Measurements from ENCODE around the gene NLRP12. TPM values are rescaled to one million over a fixed set of nuclear protein-coding genes. Genes with fewer than 3 reads are reported as not detected.
"Not testable (repeated sequence)": the region's sequence is repeated elsewhere in the genome, so short reads cannot be mapped to it uniquely, and the experiment has no call there.

Gene NLRP12
- total RNA-seq, 1 donor from 2014 or later = 6.8 TPM

DNA sequence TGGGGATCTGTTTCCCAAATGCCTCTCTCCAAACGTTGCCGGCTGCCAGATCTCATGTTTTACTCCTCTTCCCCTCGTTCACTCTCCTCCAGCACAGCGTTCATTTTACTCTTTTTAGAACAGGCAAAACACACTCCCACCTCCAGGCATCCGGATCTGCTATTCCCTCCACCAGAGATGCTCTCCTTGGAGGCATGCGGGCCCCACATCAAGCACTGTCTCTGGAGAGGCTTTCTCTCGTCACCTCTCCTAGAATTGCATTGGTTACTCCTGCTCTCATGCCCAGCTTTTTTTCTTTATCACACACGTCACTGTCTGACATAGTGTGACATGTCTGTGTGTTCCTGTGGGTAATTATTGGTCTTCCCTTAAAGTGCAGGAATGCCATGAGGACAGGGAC lies 23.4 kb upstream of the NLRP12 start:
- Histone ChIP-seq H3K9me3 (no peaks in the 10 kb centered on the region), H3K4me1 (peaks cover 44% of the 10 kb centered on the region), H3K4me3 (no peak overlapping the region), H3K27ac (no peak overlapping the region), H3K36me3 (no peaks in the 10 kb centered on the region), H3K27me3 (ENCODE audit: low read depth) (no peaks in the 10 kb centered on the region)
- DNase-seq = no peak
- no peak for ATAC-seq
- intact Hi-C loops (cut with DNase I) = no loop called here
- TF ChIP-seq, protein P1, sequence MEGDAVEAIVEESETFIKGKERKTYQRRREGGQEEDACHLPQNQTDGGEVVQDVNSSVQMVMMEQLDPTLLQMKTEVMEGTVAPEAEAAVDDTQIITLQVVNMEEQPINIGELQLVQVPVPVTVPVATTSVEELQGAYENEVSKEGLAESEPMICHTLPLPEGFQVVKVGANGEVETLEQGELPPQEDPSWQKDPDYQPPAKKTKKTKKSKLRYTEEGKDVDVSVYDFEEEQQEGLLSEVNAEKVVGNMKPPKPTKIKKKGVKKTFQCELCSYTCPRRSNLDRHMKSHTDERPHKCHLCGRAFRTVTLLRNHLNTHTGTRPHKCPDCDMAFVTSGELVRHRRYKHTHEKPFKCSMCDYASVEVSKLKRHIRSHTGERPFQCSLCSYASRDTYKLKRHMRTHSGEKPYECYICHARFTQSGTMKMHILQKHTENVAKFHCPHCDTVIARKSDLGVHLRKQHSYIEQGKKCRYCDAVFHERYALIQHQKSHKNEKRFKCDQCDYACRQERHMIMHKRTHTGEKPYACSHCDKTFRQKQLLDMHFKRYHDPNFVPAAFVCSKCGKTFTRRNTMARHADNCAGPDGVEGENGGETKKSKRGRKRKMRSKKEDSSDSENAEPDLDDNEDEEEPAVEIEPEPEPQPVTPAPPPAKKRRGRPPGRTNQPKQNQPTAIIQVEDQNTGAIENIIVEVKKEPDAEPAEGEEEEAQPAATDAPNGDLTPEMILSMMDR (IDR thresholded peaks at IDR 0.05) = no peak

DNA sequence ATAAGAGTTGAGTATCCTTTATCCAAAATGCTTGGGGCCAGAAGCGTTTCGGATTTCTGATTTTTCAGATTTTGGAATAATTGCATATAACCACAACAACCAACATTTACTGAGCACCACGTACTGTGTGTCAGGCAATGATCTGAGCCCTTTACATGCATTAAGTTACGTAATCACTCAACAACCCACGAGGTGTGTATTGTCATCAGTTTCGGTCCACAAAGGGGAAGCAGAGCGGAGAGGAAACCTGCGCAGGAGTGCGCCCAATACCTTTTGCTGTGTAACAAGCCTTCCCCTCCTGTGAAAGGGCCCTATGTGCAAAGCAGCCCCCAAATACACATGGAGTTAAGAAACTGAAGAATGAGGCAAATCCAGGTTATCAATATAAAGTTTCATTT lies 20.7 kb upstream of the NLRP12 start:
- ATAC-seq (peak; percentile 40), DNase-seq (peak; percentile 64)
- no peaks in the 10 kb centered on the region for H3K27me3 ChIP-seq (ENCODE audit: low read depth)
- intact Hi-C loops (cut with DNase I) = no loop called here
- no peak overlapping the region for H3K27ac ChIP-seq
- no peaks in the 10 kb centered on the region for H3K36me3 ChIP-seq
- TF ChIP-seq, protein P1 (IDR thresholded peaks at IDR 0.05) = no peak
- no peak overlapping the region for H3K4me3 ChIP-seq
- H3K4me1 ChIP-seq = peaks cover 42% of the 10 kb centered on the region
- H3K9me3 ChIP-seq = no peaks in the 10 kb centered on the region

GRCh38 chr19:53840914-53841313 lies 16.8 kb upstream of the NLRP12 start:
- ATAC-seq = peak; percentile 59 to 66
- H3K27me3 ChIP-seq (ENCODE audit: low read depth); intact Hi-C loops (cut with DNase I); H3K36me3 ChIP-seq; H3K4me3 ChIP-seq; H3K9me3 ChIP-seq; DNase-seq; H3K27ac ChIP-seq: not testable (repeated sequence)
- H3K4me1 ChIP-seq = peaks cover 21% of the 10 kb centered on the region

GRCh38 chr19:53840241-53840640 lies 16.1 kb upstream of the NLRP12 start:
- H3K27me3 ChIP-seq (ENCODE audit: low read depth); intact Hi-C loops (cut with DNase I); H3K36me3 ChIP-seq; H3K27ac ChIP-seq; ATAC-seq; H3K4me3 ChIP-seq; DNase-seq; H3K9me3 ChIP-seq: not testable (repeated sequence)
- H3K4me1 ChIP-seq = peaks cover 21% of the 10 kb centered on the region

DNA sequence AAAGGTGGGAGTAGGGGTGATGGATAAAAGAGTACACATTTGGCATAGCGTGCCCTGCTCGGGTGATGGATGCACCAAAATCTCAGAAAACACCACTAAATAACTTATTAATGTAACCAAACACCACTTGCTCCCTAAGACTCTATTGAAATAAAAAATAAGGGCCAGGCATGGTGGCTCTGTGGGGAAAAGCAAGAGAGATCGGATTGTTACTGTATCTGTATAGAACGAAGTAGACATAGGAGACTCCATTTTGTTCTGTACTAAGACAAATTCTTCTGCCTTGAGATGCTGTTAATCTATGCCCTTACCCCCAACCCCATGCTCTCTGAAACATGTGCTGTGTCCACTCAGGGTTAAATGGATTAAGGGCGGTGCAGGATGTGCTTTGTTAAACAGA lies 14.3 kb upstream of the NLRP12 start:
- intact Hi-C loops (cut with DNase I); H3K4me3 ChIP-seq; H3K36me3 ChIP-seq; DNase-seq; H3K27me3 ChIP-seq (ENCODE audit: low read depth); H3K27ac ChIP-seq; H3K9me3 ChIP-seq; ATAC-seq: not testable (repeated sequence)
- H3K4me1 ChIP-seq = peaks cover 17% of the 10 kb centered on the region

- intact Hi-C loops (cut with DNase I); H3K27ac ChIP-seq; H3K4me1 ChIP-seq; DNase-seq; ATAC-seq; H3K36me3 ChIP-seq; H3K9me3 ChIP-seq; H3K4me3 ChIP-seq: not testable (repeated sequence)
- H3K27me3 ChIP-seq (ENCODE audit: low read depth) = peaks cover 12% of the 10 kb centered on the region
These were observed 8.7 kb upstream of the NLRP12 start for GRCh38 chr19:53832861-53833260.

GRCh38 chr19:53828531-53828930 lies 4.4 kb upstream of the NLRP12 start:
- intact Hi-C loops (cut with DNase I) = no loop called here
- peaks cover 17% of the 10 kb centered on the region for H3K27me3 ChIP-seq (ENCODE audit: low read depth)
- no peak for DNase-seq

More at GRCh38 chr19:53828531-53828930, 4.4 kb upstream of the NLRP12 start:
- H3K4me3 ChIP-seq = no peak overlapping the region
- peaks cover 5% of the 10 kb centered on the region for H3K4me1 ChIP-seq
- H3K36me3 ChIP-seq = no peaks in the 10 kb centered on the region
- H3K27ac ChIP-seq = no peak overlapping the region
- H3K9me3 ChIP-seq = no peaks in the 10 kb centered on the region
- TF ChIP-seq, protein P1 (IDR thresholded peaks at IDR 0.05) = no peak
- ATAC-seq = no peak

Measured in lower lobe of right lung (tissue), 2 donors.